MCF 10A (cell line): ENCODE data around the gene CR1. TPM values are rescaled to one million over a fixed set of nuclear protein-coding genes. Genes with fewer than 3 reads are reported as not detected.

Experiments
- BruUV-seq: library from RNA; stranded (reverse); fragments of 400-500 nt; replicated peaks from 2 replicates; lab custom pipeline; 2021; lab: Mats Ljungman, UMichigan
- CTCF ChIA-PET: fragments of 300-600 bp; sonication (Branson Sonifier 250); formaldehyde crosslinking; extraction: SDS; loops from one replicate; lab custom pipeline; 2021; ENCODE audit warnings: antibody characterized with exemption, inconsistent platforms; lab: Yijun Ruan, JAX
- POLR2A ChIA-PET: fragments of 300-600, 350-650 bp; sonication (Branson Sonifier 250); formaldehyde crosslinking; extraction: SDS; loops from one replicate; lab custom pipeline; 2020; ENCODE audit warnings: antibody characterized with exemption, inconsistent platforms; lab: Yijun Ruan, JAX
- DNase-seq: peaks from one replicate; pipeline ENCODE4 v3.0.0-alpha.2; 2018; ENCODE audit not compliant: unreplicated experiment
- H3K27ac Mint-ChIP-seq: one replicate; pipeline ENCODE4 v1.8.0; 2022; ENCODE audit warnings: mild to moderate bottlenecking, low read depth, mixed read lengths; ENCODE audit not compliant: unreplicated experiment
- H3K27me3 Mint-ChIP-seq: one replicate; pipeline ENCODE4 v1.8.0; 2022; ENCODE audit warnings: mixed read lengths; ENCODE audit not compliant: insufficient read depth, unreplicated experiment
- H3K36me3 Mint-ChIP-seq: one replicate; pipeline ENCODE4 v1.8.0; 2022; ENCODE audit warnings: mild to moderate bottlenecking, moderate library complexity, mixed read lengths; ENCODE audit not compliant: insufficient read depth, unreplicated experiment
- H3K4me1 Mint-ChIP-seq: one replicate; pipeline ENCODE4 v1.8.0; 2022; ENCODE audit warnings: mixed read lengths; ENCODE audit not compliant: insufficient read depth, unreplicated experiment
- H3K4me3 Mint-ChIP-seq: one replicate; pipeline ENCODE4 v1.8.0; 2022; ENCODE audit warnings: mild to moderate bottlenecking, moderate library complexity, mixed read lengths; ENCODE audit not compliant: unreplicated experiment
- H3K9me3 Mint-ChIP-seq: one replicate; pipeline ENCODE4 v1.8.0; 2022; ENCODE audit warnings: mixed read lengths; ENCODE audit not compliant: unreplicated experiment
- CTCF ChIP-seq: fragments of 200-600 bp; IDR thresholded peaks from one replicate; pipeline ENCODE4 v1.8.0; 2022; ENCODE audit warnings: antibody characterized with exemption, mild to moderate bottlenecking; ENCODE audit not compliant: unreplicated experiment
- intact Hi-C: fragments of 100-400 bp; cut with micrococcal nuclease; formaldehyde crosslinking; loops from 2 replicates; pipeline ENCODE4 v1.14.1; 2022
- total RNA-seq: library from RNA; stranded (reverse); gene quantifications from 2 replicates; pipeline ENCODE4 v1.2.3, GENCODE V29; 2022

CR1 gene
- total RNA-seq, 1 experiment from 2014 or later, result not detected

- intact Hi-C loops, result no loop called here
Observed at GRCh38 chr1:207651583-207651982, 155.6 kb downstream of the CR1 start.

GRCh38 chr1:207654320-207654719 lies 158.4 kb downstream of the CR1 start:
- no peak overlapping the region for H3K4me3 Mint-ChIP-seq
- intact Hi-C loops, result loop anchor here (1.0 kb wide), 2 partner anchors 45 to 143 kb away; no protein-coding TSS in a partner anchor

More at GRCh38 chr1:207651583-207651982, 155.6 kb downstream of the CR1 start:
- no peak for TF ChIP-seq CTCF
- Mint-ChIP-seq H3K36me3 (no peaks in the 10 kb centered on the region), H3K4me1 (peaks cover 7% of the 10 kb centered on the region), H3K9me3 (no peaks in the 10 kb centered on the region), H3K27ac (no peak overlapping the region), H3K4me3 (no peak overlapping the region), H3K27me3 (no peaks in the 10 kb centered on the region)
- no peak for DNase-seq
- POLR2A ChIA-PET, result interaction anchor here (0.6 to 3.2 kb wide), 2 partner anchors 10 to 107 kb away, joined by 3 to 12 read pairs; no protein-coding TSS in a partner anchor
- BruUV-seq, result no TSS peak
- CTCF ChIA-PET, result interaction anchor here (0.6 to 2.2 kb wide), 7 partner anchors 9 to 191 kb away, joined by 3 to 11 read pairs (median 4); no protein-coding TSS in a partner anchor

GRCh38 chr1:207658408-207658807 lies 162.5 kb downstream of the CR1 start:
- BruUV-seq, result no TSS peak
- CTCF ChIA-PET, result interaction anchor here (0.6 to 2.4 kb wide), 6 partner anchors 8 to 795 kb away, joined by 3 to 11 read pairs (median 4); no protein-coding TSS in a partner anchor
- TF ChIP-seq CTCF, result no peak
- DNase-seq, result no peak
- POLR2A ChIA-PET, result interaction anchor here (0.6 kb wide), 1 partner anchor 34 kb away, joined by 5 read pairs; no protein-coding TSS in a partner anchor
- no peaks in the 10 kb centered on the region for H3K36me3 Mint-ChIP-seq
- peaks cover 16% of the 10 kb centered on the region for H3K27me3 Mint-ChIP-seq
- no peak overlapping the region for H3K27ac Mint-ChIP-seq
- H3K4me3 Mint-ChIP-seq, result no peak overlapping the region
- no peaks in the 10 kb centered on the region for H3K4me1 Mint-ChIP-seq
- no peaks in the 10 kb centered on the region for H3K9me3 Mint-ChIP-seq
- intact Hi-C loops, result no loop called here

More at GRCh38 chr1:207654320-207654719, 158.4 kb downstream of the CR1 start:
- H3K27me3 Mint-ChIP-seq, result peaks cover 15% of the 10 kb centered on the region
- POLR2A ChIA-PET, result interaction anchor here (0.5 to 1.4 kb wide), 4 partner anchors 10 to 121 kb away, joined by 3 to 5 read pairs (median 4); no protein-coding TSS in a partner anchor
- CTCF ChIA-PET, result interaction anchor here (0.6 to 1.7 kb wide), 25 partner anchors 9 to 215 kb away, joined by 3 to 18 read pairs (median 4); no protein-coding TSS in a partner anchor
- no TSS peak for BruUV-seq
- DNase-seq, result no peak
- no peak overlapping the region for H3K27ac Mint-ChIP-seq
- no peaks in the 10 kb centered on the region for H3K4me1 Mint-ChIP-seq
- H3K36me3 Mint-ChIP-seq, result no peaks in the 10 kb centered on the region
- TF ChIP-seq CTCF, result peak; percentile 28
- H3K9me3 Mint-ChIP-seq, result no peaks in the 10 kb centered on the region

- intact Hi-C loops, result no loop called here
- no peaks in the 10 kb centered on the region for H3K4me1 Mint-ChIP-seq
- H3K4me3 Mint-ChIP-seq, result no peak overlapping the region
- H3K36me3 Mint-ChIP-seq, result no peaks in the 10 kb centered on the region
- H3K27me3 Mint-ChIP-seq, result peaks cover 22% of the 10 kb centered on the region
- POLR2A ChIA-PET, result no interaction called here
- BruUV-seq, result no TSS peak
- H3K27ac Mint-ChIP-seq, result no peak overlapping the region
- no peak for DNase-seq
- CTCF ChIA-PET, result interaction anchor here (0.5 to 2.4 kb wide), 6 partner anchors 9 to 40 kb away, joined by 3 to 11 read pairs (median 4); no protein-coding TSS in a partner anchor
- no peak for TF ChIP-seq CTCF
- no peaks in the 10 kb centered on the region for H3K9me3 Mint-ChIP-seq
Observed at GRCh38 chr1:207658904-207659485, 163.0 kb downstream of the CR1 start.
